Stimulated activated naive B cell treated with anti-CD40 and anti-IgM and Interleukin-4, amounts not matched to agents 10 μg/mL and 1 μg/mL and 100 μg/mL, for 72 hours (primary cell): ENCODE measurements around the gene CD209.

Source experiments
- ATAC-seq, 2 donors: fragments of 150-1000 bp; cut with Tn5 transposase; replicated peaks; 2 replicates each; pipeline ENCODE4 v1.10.0; 2021; ENCODE audit warnings: moderate library complexity in 1 of 2
- DNase-seq: peaks from one replicate; pipeline ENCODE4 v3.0.0; 2021
- H3K27ac Mint-ChIP-seq: one replicate; pipeline ENCODE4 v1.8.0; 2022; ENCODE audit warnings: mild to moderate bottlenecking, mixed read lengths
- H3K27me3 Mint-ChIP-seq, 2 donors: one replicate each; pipeline ENCODE4 v1.8.0; 2022; ENCODE audit warnings: mixed read lengths in 2 of 2
- H3K36me3 Mint-ChIP-seq, 2 donors: one replicate each; pipeline ENCODE4 v1.8.0; 2022; ENCODE audit warnings: mixed read lengths in 2 of 2, mild to moderate bottlenecking in 1 of 2
- H3K4me1 Mint-ChIP-seq, 2 donors: one replicate each; pipeline ENCODE4 v1.8.0; 2022; ENCODE audit warnings: mixed read lengths in 2 of 2, mild to moderate bottlenecking in 1 of 2
- H3K4me3 Mint-ChIP-seq, 2 donors: one replicate each; pipeline ENCODE4 v1.8.0; 2022; ENCODE audit warnings: mild to moderate bottlenecking in 2 of 2, mixed read lengths in 2 of 2, moderate library complexity in 1 of 2
- H3K9me3 Mint-ChIP-seq, 2 donors: one replicate each; pipeline ENCODE4 v1.8.0; 2022; ENCODE audit warnings: mixed read lengths in 2 of 2, mild to moderate bottlenecking in 1 of 2

Gene CD209

GRCh38 chr19:7703332-7703731 lies 44.0 kb downstream of the CD209 start:
- peaks cover 7% of the 10 kb centered on the region in 2 donors for H3K9me3 Mint-ChIP-seq
- peak overlapping the region; percentile 54 to 69 for H3K4me3 Mint-ChIP-seq
- peak overlapping the region; percentile 99 for H3K27ac Mint-ChIP-seq
- no peaks in the 10 kb centered on the region for H3K27me3 Mint-ChIP-seq
- no peak for ATAC-seq
- H3K4me1 Mint-ChIP-seq = peaks cover 63 to 99% of the 10 kb centered on the region in 2 donors
- H3K36me3 Mint-ChIP-seq = peaks cover 50 to 64% of the 10 kb centered on the region in 2 donors
- no peak for DNase-seq

- peaks cover 61 to 99% of the 10 kb centered on the region in 2 donors for H3K4me1 Mint-ChIP-seq
- peak within 1 kb of the TSS; percentile 99 for H3K27ac Mint-ChIP-seq
- ATAC-seq = peak; percentile 64 to 72
These were observed 45.5 kb downstream of the CD209 start, which contains the start of gene FCER2 for GRCh38 chr19:7701654-7702457. TSS of gene FCER2 (minus strand) at chr19:7702131. CDS start at chr19:7699760, 2,371 bp downstream.

GRCh38 chr19:7701049-7701653 lies 46.2 kb downstream of the CD209 start:
- no peak for ATAC-seq
- Mint-ChIP-seq H3K27ac (peak overlapping the region; percentile 99), H3K4me3 (no peak overlapping the region), H3K36me3 (peaks cover 64 to 80% of the 10 kb centered on the region in 2 donors), H3K4me1 (peaks cover 59 to 99% of the 10 kb centered on the region in 2 donors), H3K27me3 (no peaks in the 10 kb centered on the region), H3K9me3 (peaks cover 3 to 6% of the 10 kb centered on the region in 2 donors)
- no peak for DNase-seq

More at GRCh38 chr19:7701654-7702457, 45.5 kb downstream of the CD209 start, which contains the start of gene FCER2:
- Mint-ChIP-seq H3K4me3 (no peak within 1 kb of the TSS), H3K9me3 (peaks cover 7% of the 10 kb centered on the region in 2 donors), H3K27me3 (no peaks in the 10 kb centered on the region), H3K36me3 (peaks cover 62 to 78% of the 10 kb centered on the region in 2 donors)
- DNase-seq = peak; percentile 86

- Mint-ChIP-seq H3K4me1 (peaks cover 51 to 91% of the 10 kb centered on the region in 2 donors), H3K9me3 (peaks cover 3 to 6% of the 10 kb centered on the region in 2 donors), H3K4me3 (no peak overlapping the region), H3K27me3 (no peaks in the 10 kb centered on the region), H3K27ac (peak overlapping the region; percentile 99), H3K36me3 (peaks cover 70 to 86% of the 10 kb centered on the region in 2 donors)
- DNase-seq (peak; percentile 81), ATAC-seq (peak; percentile 39 to 46)
These were observed 47.6 kb downstream of the CD209 start for GRCh38 chr19:7699417-7700401.

- DNase-seq (no peak), ATAC-seq (no peak)
- H3K4me1 Mint-ChIP-seq = peaks cover 51 to 91% of the 10 kb centered on the region in 2 donors
- H3K4me3 Mint-ChIP-seq = no peak overlapping the region
- peaks cover 3 to 6% of the 10 kb centered on the region in 2 donors for H3K9me3 Mint-ChIP-seq
- peaks cover 76 to 93% of the 10 kb centered on the region in 2 donors for H3K36me3 Mint-ChIP-seq
- H3K27ac Mint-ChIP-seq = peak overlapping the region; percentile 99
- no peaks in the 10 kb centered on the region for H3K27me3 Mint-ChIP-seq
These were observed 48.3 kb downstream of the CD209 start for GRCh38 chr19:7699003-7699402.

GRCh38 chr19:7698583-7698982 lies 48.8 kb downstream of the CD209 start:
- Mint-ChIP-seq H3K9me3 (peaks cover 3 to 6% of the 10 kb centered on the region in 2 donors), H3K27me3 (no peaks in the 10 kb centered on the region), H3K36me3 (peaks cover 75 to 91% of the 10 kb centered on the region in 2 donors), H3K4me3 (no peak overlapping the region), H3K4me1 (peaks cover 47 to 89% of the 10 kb centered on the region in 2 donors), H3K27ac (peak overlapping the region; percentile 99)
- DNase-seq (no peak), ATAC-seq (no peak)

- Mint-ChIP-seq H3K27ac (peak overlapping the region; percentile 99), H3K9me3 (peaks cover 3 to 6% of the 10 kb centered on the region in 2 donors), H3K4me3 (no peak overlapping the region), H3K36me3 (peaks cover 75 to 87% of the 10 kb centered on the region in 2 donors), H3K27me3 (no peaks in the 10 kb centered on the region), H3K4me1 (peaks cover 43 to 81% of the 10 kb centered on the region in 2 donors)
- DNase-seq (no peak), ATAC-seq (no peak)
These were observed 49.5 kb downstream of the CD209 start for GRCh38 chr19:7697721-7698287.

GRCh38 chr19:7694499-7694898 lies 52.8 kb downstream of the CD209 start:
- peaks cover 25 to 55% of the 10 kb centered on the region in 2 donors for H3K4me1 Mint-ChIP-seq
- no peaks in the 10 kb centered on the region for H3K27me3 Mint-ChIP-seq
- DNase-seq (peak; percentile 80), ATAC-seq (peak; percentile 51 to 54)
- peaks cover 0 to 2% of the 10 kb centered on the region in 2 donors for H3K9me3 Mint-ChIP-seq
- peaks cover 48 to 60% of the 10 kb centered on the region in 2 donors for H3K36me3 Mint-ChIP-seq
- no peak overlapping the region for H3K4me3 Mint-ChIP-seq
- H3K27ac Mint-ChIP-seq = no peak overlapping the region

GRCh38 chr19:7692417-7693088 lies 54.8 kb downstream of the CD209 start:
- Mint-ChIP-seq H3K4me3 (no peak overlapping the region), H3K27me3 (no peaks in the 10 kb centered on the region), H3K4me1 (peaks cover 20 to 36% of the 10 kb centered on the region in 2 donors), H3K27ac (no peak overlapping the region), H3K36me3 (peaks cover 37 to 52% of the 10 kb centered on the region in 2 donors), H3K9me3 (peaks cover 0 to 2% of the 10 kb centered on the region in 2 donors)
- ATAC-seq (no peak), DNase-seq (no peak)

- Mint-ChIP-seq H3K27ac (no peak overlapping the region), H3K4me3 (no peak overlapping the region), H3K4me1 (peaks cover 16 to 32% of the 10 kb centered on the region in 2 donors), H3K36me3 (peaks cover 31 to 48% of the 10 kb centered on the region in 2 donors), H3K9me3 (peaks cover 0 to under 1% of the 10 kb centered on the region in 2 donors), H3K27me3 (no peaks in the 10 kb centered on the region)
- no peak for DNase-seq
- no peak for ATAC-seq
These were observed 55.8 kb downstream of the CD209 start for GRCh38 chr19:7691497-7691896.

- H3K4me1 Mint-ChIP-seq = peaks cover 19 to 36% of the 10 kb centered on the region in 2 donors
- no peak overlapping the region for H3K27ac Mint-ChIP-seq
- no peaks in the 10 kb centered on the region for H3K9me3 Mint-ChIP-seq
- H3K27me3 Mint-ChIP-seq = no peaks in the 10 kb centered on the region
- ATAC-seq (no peak), DNase-seq (no peak)
- H3K4me3 Mint-ChIP-seq = no peak overlapping the region
- H3K36me3 Mint-ChIP-seq = peaks cover 34 to 46% of the 10 kb centered on the region in 2 donors
These were observed 56.5 kb downstream of the CD209 start for GRCh38 chr19:7690779-7691258.
